ACHN (cell line): Measurements from ENCODE around the gene PHRF1.

Source experiments
- DNase-seq: peaks from one replicate; pipeline ENCODE4 v3.0.0-alpha.2; 2015
- in situ Hi-C: cut with HindIII; loops from 2 replicates; pipeline ENCODE4 v1.10.0; 2017; ENCODE audit warnings: low sequenced_read_pairs, low pct_ligation_motif_present, low pct_unique_long_range_greater_than_20kb

PHRF1 gene

GRCh38 chr11:659532-660085, 83.3 kb downstream of the PHRF1 start:
- in situ Hi-C loops = no loop called here
- no peak for DNase-seq

DNA sequence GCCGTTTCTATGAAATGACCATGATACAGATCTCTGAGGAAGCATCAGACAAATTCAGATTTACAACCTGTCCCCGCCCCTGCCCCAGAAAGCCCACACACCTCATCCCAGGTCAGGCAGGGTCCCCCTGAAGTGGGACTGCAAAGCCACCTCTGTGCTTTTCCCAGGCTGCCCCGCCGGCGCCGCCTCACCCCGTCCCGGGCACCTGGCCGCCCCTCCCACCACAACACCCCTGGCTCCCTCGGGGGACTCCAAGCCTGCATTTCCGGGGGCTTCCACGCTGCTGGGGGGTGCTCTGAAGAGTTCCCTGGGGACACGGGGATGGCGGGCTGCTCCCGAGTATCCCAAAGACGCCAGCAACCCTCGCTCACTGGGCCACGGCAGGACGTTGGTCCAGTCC, 84.0 kb downstream of the PHRF1 start:
- DNase-seq = no peak
- in situ Hi-C loops = no loop called here

DNA sequence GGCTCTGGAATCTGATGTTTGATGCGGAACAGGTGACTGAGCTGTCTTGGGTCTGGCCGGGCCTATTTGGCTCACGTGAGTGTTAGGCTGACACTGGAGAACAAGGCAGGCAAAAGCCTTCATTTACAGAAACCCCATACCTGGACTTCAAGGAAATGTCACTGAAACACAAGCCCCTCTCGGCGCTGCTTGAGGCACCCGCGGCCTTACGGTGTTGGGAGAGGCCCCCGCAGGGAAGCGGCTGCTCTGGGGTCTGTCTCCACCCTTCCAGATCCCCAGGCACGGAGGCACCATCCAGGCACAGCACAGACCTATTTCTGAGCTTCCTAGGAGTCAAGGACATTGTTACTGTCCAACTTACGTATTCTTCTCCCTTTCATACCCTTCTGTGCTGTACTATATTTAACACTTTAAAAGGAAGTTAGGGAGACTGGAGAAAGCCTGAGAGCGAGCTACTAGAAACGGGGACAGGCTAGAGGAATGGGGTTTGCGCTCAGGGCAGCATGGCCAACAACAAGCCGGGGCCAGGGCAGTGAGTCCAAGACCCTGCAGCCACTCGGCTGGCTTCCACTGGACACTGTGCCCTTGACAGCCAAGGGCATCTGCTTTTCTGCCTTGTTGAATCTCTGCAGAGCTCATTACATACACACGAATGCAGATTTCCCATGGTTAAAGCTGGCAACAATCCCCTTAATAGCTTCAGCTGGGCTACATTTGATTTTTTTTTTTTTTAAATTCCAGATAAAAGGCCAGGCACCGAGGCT, 84.6 kb downstream of the PHRF1 start:
- in situ Hi-C loops = no loop called here
- no peak for DNase-seq
